DND-41 (cell line): ENCODE data around the gene CYP27A1.

Source experiments
- CTCF ChIP-seq: IDR thresholded peaks from 2 replicates; pipeline ENCODE4 v1.5.1; 2012; ENCODE audit warnings: borderline replicate concordance, low read length, moderate library complexity, mild to moderate bottlenecking; ENCODE audit not compliant: poor library complexity, severe bottlenecking; ENCODE audit errors: extremely low read depth
- EZH2 ChIP-seq: IDR thresholded peaks from 3 replicates; pipeline ENCODE4 v1.6.1; 2012; ENCODE audit warnings: borderline replicate concordance, low read depth, mild to moderate bottlenecking, moderate library complexity, low read length, inconsistent platforms; ENCODE audit not compliant: severe bottlenecking

- no peak for TF ChIP-seq CTCF
- no peak for TF ChIP-seq EZH2
These were observed 18.0 kb downstream of the CYP27A1 start for GRCh38 chr2:218799990-218800389.
